GM18517 (cell line): ENCODE data around the gene DNAJC5G.
"Not testable (repeated sequence)": the region's sequence is repeated elsewhere in the genome, so short reads cannot be mapped to it uniquely, and the experiment has no call there.

Experiments used
- ATAC-seq: cut with Tn5 transposase; IDR thresholded peaks from one replicate; pipeline ENCODE4 v1.9.1; 2021; ENCODE audit warnings: mild to moderate bottlenecking, moderate library complexity; ENCODE audit not compliant: unreplicated experiment

DNAJC5G gene

DNA sequence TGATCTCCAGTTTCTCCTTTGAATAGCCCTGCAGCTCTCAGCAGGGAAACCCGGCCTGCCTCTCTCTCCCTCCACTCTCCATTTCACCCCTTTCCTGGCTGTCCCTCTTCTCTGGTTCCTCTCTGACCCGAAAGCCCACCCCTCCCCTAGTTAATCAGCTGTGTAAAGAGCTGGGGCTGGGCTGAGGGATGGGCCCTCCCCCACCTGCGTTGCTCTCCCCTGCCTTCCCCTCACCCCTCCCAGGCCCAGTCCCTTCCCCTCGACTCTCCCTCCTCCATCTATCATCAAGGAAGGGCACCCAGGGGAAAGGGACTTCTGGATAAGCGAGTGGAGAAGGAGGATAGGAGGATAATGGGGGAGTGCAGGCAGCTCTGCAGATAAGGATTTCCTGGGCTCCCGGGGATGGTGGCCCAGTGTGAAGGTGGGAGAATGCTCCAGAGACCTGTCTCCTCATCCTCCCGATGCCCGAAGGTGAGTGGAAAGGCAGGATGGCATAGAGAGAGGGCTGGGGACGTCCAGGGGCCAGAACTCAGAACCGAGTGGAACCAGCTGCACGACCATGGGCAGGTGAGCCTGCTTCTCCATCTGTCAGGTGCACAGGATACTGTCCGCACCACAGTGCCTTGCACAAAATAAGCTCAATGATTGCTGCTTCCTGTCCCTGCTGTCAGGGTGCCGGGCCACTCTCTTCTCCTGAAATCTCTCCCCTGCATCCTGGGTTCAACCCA is 24.4 kb upstream of the DNAJC5G start:
- no peak for ATAC-seq

DNA sequence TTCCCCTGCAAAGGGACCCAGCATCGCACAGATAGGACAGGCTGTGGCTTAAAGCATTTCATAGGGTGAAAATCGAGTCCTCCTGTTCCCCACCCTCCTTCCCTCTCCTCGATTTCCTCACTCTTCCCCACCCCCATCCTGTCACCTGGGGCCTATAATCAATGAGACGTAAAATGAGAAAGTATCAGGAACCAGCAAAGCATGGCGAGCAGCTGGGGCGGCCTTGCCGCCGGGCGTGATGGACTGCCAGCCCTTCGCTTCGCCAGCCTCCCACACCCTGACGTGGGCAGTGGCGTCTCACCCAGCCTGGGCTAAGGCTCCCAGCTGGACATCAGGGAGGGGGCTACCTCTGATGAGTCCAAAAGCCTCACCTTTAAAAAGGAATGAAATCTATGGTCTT is 23.5 kb upstream of the DNAJC5G start:
- no peak for ATAC-seq

DNA sequence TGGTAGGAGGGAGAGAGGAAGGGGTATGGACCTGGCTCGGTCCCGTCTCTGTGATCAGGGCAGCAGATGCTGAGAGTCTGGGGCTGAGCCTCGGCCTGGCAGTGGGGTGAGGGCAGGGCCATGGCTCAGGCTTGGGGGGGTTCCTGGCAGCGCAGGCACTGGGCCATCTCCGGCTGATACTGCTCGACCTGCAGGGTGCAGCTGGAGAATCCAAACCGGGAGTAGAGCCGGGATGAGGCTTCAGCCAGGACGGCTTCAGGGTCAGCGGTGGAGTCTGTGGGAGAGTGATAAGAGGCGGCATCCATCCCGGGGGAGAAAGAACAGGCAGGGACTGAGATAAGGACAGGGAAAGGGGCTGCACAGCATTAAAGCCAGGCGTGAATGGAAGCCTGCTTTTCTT is 20.0 kb upstream of the DNAJC5G start:
- ATAC-seq = no peak

DNA sequence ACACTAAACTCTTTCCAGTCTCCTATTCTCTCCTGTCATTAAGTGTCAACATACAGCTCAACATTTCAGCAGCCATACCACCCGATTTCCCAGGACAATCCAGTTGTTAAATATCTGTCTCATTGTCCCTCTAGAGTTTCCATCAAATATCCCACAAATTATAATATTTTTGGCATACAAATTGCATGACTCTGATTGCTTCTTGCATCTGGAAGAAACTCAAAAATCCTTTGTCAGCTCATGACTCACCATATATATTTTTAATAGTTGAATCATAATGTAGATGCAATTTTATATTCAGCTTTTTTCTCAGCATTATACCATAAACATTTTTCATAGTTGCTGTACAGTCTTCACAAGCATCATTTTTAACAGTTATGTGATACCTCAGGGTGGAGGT is 19.6 kb upstream of the DNAJC5G start:
- ATAC-seq = no peak

DNA sequence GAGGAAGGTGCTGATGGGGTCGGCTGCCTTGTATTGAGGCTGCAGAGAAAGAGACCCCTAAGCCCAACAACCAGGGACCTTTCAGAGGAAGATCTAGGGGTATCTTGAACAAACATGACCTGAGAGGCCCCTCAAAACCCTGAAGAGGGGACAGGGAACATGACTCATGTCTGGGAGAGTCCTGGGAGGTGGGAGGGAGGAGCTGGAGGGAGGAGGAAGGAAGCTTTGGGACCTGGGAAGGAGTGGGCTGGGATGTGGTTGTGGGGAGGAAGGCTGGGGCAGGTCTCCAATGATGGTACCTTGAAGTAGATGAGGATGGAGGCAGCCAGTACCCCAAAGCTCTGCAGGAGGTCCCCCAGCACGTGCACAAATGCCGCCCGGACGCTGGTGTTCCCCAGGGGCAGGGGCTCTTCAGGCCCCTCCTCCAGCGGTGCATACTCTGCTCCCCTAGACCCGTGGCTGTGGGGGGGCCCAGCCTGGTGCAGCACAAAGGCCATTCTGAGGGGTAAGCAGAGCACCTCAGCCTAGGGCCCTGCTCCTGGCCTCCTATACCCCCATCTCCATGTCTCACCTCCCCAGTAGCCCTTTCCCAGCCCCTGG is 18.3 kb upstream of the DNAJC5G start:
- ATAC-seq = no peak

DNA sequence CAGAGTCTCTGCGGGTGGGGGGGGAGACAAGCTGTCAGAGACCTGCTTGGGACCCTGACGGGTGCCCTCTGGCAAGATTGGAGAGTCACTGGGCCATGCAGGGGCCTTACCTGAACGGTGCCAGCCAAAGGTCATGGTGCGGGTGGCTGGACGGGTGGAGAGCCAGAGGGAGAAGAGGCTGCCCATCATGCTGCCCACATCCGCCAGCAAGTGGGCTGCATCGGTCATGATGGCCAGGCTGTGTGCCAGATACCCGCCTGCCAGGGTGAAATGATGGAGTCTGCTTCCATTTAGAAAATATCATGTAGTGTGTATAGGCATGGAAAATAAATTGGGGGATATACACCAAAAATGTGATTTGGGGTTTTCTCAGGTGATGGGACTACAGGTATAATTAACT is 17.2 kb upstream of the DNAJC5G start:
- no peak for ATAC-seq

DNA sequence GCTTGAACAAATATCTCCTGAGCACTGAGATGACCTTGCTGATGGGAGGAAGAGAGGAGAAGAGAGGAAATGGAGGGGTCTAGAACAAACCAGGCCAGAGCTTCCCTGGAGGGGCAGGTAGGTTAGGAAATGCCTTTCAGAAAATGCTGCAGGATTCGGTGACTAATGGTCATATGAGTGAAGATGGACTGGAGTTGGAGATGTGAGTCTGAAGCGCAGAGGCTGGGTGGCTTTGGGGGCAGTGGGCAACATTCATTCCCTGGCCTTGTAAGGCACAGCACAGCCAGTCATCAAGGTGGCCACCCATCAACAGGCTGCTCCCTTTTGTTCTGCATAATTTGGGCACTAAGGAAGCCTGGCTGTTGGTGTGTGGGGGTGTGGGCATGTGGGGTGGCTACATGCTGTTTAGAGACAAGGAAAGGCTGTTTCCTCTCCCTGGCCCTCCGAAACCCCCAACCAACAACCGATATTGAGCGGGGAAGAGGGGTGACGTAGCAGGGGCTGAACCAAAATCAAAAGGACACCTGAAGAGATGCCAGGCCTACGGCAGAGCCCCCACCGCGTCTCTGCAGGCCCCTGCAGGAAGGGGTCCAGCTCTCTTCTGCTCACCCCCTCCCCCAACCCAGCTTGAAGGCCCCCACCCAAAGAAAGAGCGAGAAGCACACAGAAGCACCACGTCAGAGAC is 13.8 kb upstream of the DNAJC5G start:
- no peak for ATAC-seq

DNA sequence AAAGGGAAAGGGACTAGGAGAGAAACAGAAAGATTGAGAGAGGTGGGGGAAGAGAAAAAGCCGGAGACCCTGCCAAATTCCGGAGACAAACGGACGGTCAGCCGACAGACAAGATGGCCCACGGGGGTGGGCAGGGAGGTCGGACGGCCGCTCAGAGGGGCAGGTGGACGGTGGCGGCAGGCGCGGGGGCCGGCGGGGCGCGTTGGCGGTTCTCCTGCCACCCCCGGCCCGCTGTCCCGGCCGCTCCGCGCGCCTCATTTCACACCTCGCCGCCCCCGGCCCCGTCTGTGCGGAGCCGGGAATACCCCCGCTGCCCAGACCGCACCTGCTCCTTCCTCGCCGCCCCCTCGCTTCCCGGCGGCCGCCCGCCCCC is 13.3 kb upstream of the DNAJC5G start:
- ATAC-seq = no peak

DNA sequence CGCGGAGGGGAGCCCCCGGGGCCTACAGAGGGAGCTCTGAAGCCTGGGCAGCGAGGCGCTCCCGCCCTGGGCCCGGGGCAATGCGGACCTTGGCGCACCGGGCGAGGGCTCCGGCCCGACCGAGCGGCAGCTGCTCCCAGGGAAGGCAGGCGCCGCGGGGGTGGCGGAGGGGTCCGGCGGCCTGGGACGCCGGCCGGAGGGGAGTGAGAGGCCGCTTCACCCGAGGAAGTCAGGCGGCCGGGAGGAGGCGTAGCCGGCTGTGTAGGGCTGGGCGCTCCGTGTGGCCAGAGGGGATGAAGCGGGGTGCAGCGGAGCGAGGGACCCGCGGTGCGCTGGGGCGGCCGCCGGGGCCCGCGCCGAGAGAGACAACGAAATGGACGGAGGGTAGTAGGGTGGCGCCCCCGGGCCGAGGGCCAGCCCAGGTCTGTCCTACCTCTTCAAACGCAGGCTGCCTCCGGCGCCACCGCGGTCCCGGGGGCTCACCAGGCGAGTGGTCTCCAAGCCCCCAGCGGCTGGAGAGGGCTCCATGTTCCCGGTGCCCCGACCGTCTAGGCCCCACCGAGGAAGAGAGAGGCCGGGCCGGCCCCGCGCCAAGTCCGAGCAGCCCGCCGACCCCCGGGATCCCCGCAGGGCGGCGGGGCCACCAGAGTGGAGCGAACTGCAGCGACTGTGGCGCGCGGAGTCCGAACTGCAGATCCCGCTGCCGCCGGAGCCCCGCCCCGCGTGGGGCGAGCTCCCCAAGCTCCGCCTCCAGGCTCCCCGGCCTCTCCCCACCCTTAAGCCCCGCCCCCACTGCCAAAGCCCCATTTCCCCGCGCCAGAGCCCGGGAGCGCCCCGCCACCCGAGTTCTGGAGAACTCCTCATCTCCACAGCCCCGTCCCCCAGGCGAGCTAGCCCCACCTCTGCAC is 12.6 kb upstream of the DNAJC5G start, which contains the start of gene SLC30A3:
Gene SLC30A3 (minus strand): TSS at position 669 of the 908 bp plus-strand sequence. CDS start 141 bp downstream, at position 528.
- no peak for ATAC-seq

DNA sequence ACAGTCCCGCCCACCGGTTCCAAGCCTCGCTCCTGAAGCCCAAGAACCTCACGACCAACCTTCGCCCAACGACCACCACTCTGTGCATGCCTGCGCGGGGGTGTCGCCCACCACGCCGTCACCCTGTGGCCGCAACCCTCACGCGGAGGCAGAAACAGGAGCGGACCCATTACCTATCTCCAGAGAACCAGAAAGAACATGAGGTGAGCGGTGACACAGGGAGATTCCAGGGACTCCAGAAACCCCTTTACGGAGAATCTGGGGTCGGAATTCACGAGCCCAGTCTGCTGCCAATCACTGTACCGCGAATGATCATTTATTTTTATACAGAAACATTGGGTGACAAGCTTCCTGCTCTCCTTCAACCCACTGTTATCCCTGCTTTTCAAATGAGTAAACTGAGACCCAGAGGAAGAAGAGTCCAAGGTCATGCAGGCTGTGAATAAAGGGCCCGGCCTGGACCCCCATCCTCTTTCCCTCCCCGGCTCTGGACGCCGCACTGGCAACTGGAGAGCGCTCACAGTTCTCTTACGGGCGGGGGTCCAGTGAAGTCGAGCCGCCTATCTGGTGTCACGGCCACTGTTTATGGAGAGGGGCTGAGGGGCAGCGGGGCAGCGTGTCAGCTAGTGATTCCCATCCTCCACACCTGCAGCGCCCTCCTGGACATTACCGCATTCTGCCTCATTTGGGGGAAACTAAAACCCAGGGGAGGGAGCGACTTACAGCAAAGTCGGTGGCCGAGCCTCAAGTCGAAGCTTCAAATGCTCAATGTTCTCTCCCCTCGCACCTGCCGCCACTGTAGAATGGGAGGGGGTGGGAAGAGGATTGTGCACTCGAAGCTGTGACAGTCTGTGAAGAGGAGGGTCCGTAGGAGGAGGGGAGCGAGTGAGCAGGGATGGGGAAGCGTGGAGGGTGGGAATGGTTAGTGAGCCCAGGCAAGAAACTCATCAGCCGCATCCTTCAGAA is 11.7 kb upstream of the DNAJC5G start:
- no peak for ATAC-seq

DNA sequence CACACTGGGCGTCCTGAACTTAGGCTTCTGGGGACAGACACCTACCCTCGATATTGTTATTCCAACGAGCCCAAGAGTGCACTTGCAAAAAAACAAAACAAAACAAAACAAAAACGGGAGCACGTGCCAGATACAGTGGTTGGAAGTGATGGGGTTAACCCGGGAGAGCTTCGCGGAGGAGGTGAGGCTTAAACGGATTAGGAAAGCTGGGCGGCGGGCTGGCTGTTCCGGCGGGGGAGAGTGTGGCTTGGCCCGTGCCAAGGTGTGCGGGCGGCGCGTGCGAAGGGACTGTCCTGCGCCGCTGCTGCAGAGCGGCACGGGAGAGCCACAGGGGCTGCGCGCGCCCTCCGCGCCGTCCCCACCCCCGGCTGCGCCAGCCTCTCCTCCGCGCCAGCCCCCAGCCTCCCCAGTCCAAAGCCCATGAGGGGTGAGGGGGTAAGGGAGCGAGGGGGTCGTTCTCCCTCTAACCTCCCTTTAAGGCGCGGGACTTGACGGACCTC is 10.9 kb upstream of the DNAJC5G start:
- ATAC-seq = no peak

DNA sequence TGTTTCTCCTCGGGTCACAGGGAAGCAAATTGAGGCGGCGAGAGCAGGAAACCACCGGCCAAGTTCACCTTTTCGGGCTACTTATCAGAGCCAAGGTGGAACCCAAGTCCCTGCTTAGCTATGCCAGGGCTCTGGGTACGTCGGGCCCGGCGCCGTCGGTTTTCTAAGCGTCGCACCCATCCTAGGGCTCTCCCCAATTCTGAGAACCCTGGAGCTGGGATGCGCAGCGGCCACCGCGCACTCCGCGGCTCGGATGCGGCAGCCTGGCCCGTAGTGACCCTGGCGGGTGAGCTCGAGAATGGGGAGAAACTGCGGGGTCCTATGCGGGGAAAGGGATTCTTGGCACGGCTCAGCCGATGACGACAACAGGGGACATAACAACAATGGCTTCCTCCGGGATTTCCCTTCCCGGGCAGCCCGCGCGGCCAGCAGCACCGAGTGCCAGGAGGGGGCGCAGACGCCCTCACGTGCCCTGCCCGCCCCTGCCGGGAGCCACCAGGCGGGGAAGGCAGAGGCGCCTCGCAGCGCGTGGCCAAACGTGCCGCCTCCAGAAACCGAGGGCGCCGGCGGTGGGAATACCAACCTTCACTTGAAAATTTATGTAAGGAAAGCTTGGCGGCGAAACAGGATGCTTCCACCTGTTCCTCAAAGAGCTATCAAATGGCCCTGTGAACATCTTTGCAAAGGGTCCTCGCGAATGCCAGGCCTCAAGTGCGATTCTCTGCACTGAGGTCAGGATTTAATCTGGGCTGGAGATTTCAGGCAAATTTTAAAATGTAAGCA is 10.3 kb upstream of the DNAJC5G start:
- no peak for ATAC-seq

DNA sequence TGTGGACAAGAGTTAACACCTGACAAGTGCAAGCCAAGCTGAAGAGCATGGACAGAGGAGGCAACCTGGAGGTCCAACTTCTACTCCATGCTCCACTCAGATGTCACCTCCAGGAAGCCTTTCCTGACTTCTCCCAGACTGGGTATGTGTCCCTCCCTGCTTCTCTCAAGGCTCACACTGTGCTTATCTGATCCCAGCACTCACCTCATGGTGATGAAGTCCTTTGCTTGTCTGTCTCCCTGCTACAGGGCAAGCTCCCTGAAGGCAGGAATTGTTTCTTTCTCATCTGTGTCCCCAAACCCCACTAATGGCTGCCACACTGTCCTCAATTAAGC is 9.7 kb upstream of the DNAJC5G start:
- ATAC-seq = no peak

DNA sequence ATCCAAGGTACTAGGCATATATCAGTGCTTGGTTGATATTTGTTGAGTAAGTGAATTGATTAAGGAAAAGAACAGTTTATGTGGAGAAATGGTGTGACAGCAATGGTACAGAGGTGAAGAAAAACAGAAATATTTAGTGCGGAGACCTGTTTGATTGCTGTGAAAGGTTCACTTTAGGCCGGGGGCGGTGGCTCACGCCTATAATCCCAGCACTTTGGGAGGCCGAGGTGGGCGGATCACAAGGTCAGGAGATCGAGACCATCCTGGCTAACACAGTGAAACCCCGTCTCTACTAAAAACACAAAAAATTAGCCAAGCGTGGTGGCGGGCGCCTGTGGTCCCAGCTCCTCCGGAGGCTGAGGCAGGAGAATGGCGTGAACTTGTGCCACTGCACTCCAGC is 6.9 kb upstream of the DNAJC5G start:
- ATAC-seq = not testable (repeated sequence)

DNA sequence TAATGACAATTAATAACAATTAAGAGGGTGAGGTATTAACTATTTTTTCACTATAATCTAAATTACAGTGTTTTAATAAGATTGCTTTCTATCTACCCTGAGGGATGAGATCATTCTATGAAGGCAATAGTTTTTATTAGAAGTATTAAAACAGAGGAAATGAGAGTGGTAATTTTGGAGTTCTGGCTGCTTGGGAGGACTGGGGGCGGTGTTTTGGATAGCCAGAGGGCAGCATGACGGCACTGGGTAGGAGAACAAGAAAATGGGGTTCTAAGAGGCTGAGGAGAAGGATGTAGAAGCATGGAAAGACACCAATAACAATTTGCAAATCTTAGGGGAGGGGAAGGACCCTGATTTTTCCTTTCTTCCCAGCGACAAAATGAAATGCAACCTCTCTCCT is 5.1 kb upstream of the DNAJC5G start:
- no peak for ATAC-seq

DNA sequence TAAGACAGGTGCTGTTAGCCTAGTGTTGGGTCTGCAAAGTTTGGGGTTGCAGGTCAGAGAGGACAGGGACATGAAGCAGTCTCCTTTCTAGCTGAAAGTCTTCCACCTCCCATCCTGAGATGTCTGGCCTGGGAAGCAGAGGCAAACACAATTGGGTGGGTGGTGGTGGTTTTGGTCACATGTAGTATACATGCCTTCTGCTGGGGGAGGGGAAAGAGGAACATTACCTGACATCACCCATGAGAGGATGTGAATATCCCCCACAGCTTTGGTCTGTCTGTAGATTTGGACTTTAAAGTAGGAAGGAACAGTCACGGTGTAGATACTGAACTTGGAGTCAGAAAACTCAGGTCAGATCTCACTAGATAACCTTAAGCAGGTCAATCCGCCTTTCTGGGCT is 4.6 kb upstream of the DNAJC5G start:
- ATAC-seq = no peak

DNA sequence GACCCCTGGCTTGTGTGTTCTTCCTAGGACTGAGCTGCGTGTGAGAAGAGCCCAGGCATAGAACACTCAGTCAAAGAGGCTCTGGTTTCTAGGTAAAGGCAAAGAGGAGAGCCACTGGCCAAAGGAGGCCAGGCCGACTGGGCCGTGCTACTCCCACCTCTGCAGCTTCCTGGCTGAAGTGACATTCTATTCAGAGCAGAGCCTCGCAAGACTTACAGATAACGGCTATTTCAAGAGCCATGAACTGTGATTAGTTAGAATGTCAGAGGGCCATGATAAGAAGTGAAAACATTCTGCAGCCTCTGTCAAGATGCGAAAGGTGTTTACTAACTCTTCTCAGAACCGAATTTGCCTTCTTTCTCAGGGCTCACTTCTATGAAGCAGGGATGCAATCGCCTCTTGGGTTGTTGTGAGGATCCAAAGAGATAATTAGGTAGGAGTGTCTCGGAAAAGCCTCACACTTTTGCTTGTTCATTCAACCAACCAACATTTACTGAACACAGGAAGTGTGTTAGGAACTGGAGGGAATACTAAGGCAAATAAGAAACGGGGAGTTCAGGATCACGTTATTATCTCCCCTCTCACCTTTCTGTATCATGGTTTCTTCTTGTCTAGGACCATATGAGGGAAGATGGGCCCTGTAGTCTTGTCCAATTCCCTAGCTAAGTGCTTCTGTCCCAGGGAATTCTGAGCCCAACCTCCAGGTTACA is 3.4 kb upstream of the DNAJC5G start:
- no peak for ATAC-seq
